ENCODE results near the gene PRKN. TPM values are rescaled to one million over a fixed set of nuclear protein-coding genes. Genes with fewer than 3 reads are reported as not detected.

The PRKN gene
- total and polyA plus RNA-seq, 4 experiments from 2014 or later = 0.50 to 5.3 (median 2.9) TPM

DNA sequence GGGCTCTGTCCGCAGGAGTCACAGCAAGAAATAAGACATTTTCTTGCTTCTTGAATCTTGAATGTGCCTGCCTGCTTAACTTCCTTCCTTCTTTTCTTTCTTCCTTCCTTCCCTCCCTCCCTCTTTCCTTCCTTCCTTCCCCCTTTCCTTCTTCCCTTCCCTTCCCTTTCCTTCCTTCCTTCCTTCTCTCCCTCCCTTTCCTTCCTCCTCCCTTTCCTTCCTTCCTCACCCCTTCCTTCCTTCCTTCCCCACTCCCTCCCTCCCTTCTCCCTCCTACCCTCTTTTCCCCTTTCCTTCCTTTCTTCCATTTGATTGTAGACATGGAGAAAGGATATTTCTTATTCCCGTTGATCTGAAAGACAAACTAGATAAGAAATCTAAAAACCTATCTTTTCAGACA, 1016.9 kb downstream of the PRKN start:
- Mint-ChIP-seq H3K4me3 (no peak overlapping the region), H3K27me3 (no peaks in the 10 kb centered on the region), H3K27ac (no peak overlapping the region), H3K36me3 (no peaks in the 10 kb centered on the region), H3K9me3 (peaks cover 0 to 7% (median 3%) of the 10 kb centered on the region in 8 donors), H3K4me1 (no peaks in the 10 kb centered on the region)
- Histone ChIP-seq H3K27ac (ENCODE audit: low read depth, low read length) (no peak overlapping the region), H3K9me3 (ENCODE audit: control insufficient read depth in 1 of 2, low read length in 2 of 2) (no peaks in the 10 kb centered on the region), H3K36me3 (ENCODE audit: insufficient read depth, low read length) (no peaks in the 10 kb centered on the region), H3K4me1 (ENCODE audit: insufficient read depth, low read length) (no peaks in the 10 kb centered on the region), H3K4me3 (ENCODE audit: low read length in 2 of 2) (no peak overlapping the region), H3K27me3 (ENCODE audit: insufficient read depth, low read length) (no peaks in the 10 kb centered on the region)
- intact Hi-C loops (cut with micrococcal nuclease) = no loop called here
- CTCF ChIA-PET (ENCODE audit: partially characterized antibody) = no interaction called here
- no peak for DNase-seq
- POLR2A ChIA-PET (ENCODE audit: partially characterized antibody) = no interaction called here

DNA sequence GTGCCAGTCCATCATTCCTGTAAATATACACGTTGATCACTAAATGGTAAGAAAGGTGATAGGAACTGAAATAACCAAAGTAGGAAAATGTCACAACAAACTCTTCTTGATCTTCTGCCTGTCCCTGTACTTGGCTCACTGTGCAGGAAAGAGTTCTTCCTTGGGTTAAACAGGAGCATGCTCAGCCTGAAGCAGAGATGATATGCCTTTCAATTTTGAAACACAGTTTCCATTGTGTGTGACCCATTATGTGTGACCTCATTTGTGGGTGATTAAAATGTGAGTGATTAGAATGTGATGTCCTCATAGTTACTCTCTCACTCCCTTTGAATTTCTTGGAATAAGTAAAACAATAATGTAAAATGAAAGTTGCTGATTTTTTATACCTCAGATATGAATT, 1026.5 kb downstream of the PRKN start:
- no peak for DNase-seq
- Mint-ChIP-seq H3K36me3 (no peaks in the 10 kb centered on the region), H3K9me3 (peaks cover 0 to 5% (median 0%) of the 10 kb centered on the region in 8 donors), H3K27me3 (no peaks in the 10 kb centered on the region), H3K4me1 (no peaks in the 10 kb centered on the region), H3K27ac (no peak overlapping the region), H3K4me3 (no peak overlapping the region)
- Histone ChIP-seq H3K4me3 (ENCODE audit: low read length in 2 of 2) (no peak overlapping the region), H3K4me1 (ENCODE audit: insufficient read depth, low read length) (no peaks in the 10 kb centered on the region), H3K9me3 (ENCODE audit: control insufficient read depth in 1 of 2, low read length in 2 of 2) (no peaks in the 10 kb centered on the region), H3K36me3 (ENCODE audit: insufficient read depth, low read length) (no peaks in the 10 kb centered on the region), H3K27ac (ENCODE audit: low read depth, low read length) (no peak overlapping the region), H3K27me3 (ENCODE audit: insufficient read depth, low read length) (no peaks in the 10 kb centered on the region)
- intact Hi-C loops (cut with micrococcal nuclease) = no loop called here
- POLR2A ChIA-PET (ENCODE audit: partially characterized antibody) = no interaction called here
- CTCF ChIA-PET (ENCODE audit: partially characterized antibody) = no interaction called here

DNA sequence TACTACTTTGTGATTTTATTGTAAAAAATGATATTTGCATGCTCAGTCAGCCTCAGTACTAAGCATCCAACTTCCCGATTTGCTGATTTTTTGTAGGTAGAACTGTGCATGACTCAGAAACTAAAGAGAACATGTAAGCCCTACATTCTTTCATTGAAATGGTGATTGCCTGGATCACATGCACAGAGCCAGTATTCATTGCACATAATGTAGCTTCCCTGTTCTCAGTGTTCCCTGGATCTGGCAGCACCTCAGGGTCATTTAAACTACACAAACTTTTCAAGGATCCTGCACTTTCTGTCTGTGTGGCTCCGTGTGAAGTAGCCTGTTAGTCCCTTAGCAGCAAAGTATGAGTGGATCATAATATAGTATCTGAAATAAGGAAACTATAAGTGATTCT, 1030.8 kb downstream of the PRKN start:
- Histone ChIP-seq H3K9me3 (ENCODE audit: control insufficient read depth in 1 of 2, low read length in 2 of 2) (no peaks in the 10 kb centered on the region), H3K36me3 (ENCODE audit: insufficient read depth, low read length) (no peaks in the 10 kb centered on the region), H3K27ac (ENCODE audit: low read depth, low read length) (no peak overlapping the region), H3K4me1 (ENCODE audit: insufficient read depth, low read length) (no peaks in the 10 kb centered on the region), H3K4me3 (ENCODE audit: low read length in 2 of 2) (no peak overlapping the region), H3K27me3 (ENCODE audit: insufficient read depth, low read length) (no peaks in the 10 kb centered on the region)
- intact Hi-C loops (cut with micrococcal nuclease) = no loop called here
- Mint-ChIP-seq H3K4me3 (no peak overlapping the region), H3K9me3 (peaks cover 0 to 3% (median 0%) of the 10 kb centered on the region in 8 donors), H3K36me3 (no peaks in the 10 kb centered on the region), H3K27me3 (no peaks in the 10 kb centered on the region), H3K4me1 (no peaks in the 10 kb centered on the region), H3K27ac (no peak overlapping the region)
- CTCF ChIA-PET (ENCODE audit: partially characterized antibody) = no interaction called here
- no peak for DNase-seq
- POLR2A ChIA-PET (ENCODE audit: partially characterized antibody) = no interaction called here

DNA sequence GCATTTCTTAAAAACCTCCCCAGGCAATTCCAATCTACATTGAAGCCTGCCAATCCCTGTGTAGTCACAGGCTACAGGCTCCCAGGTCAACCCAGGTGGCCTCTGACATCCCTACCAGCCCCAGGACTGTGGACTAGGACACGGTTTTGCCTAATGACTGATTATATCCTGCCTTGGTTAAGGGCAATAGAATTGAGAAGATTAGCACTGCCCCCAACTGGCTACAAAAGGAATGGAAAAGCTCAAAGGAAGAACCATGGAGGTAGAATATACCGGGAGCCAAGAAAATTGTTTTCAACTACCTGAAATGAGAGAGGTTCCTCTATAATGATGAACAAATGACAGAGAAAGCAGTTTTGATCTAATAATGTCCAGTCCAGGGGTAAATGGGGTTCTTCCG, 1032.6 kb downstream of the PRKN start:
- Mint-ChIP-seq H3K27ac (no peak overlapping the region), H3K36me3 (no peaks in the 10 kb centered on the region), H3K9me3 (peaks cover 0 to 1% (median 0%) of the 10 kb centered on the region in 8 donors), H3K27me3 (no peaks in the 10 kb centered on the region), H3K4me1 (no peaks in the 10 kb centered on the region), H3K4me3 (no peak overlapping the region)
- H3K36me3 ChIP-seq (ENCODE audit: insufficient read depth, low read length) = no peaks in the 10 kb centered on the region
- no peak overlapping the region for H3K27ac ChIP-seq (ENCODE audit: low read depth, low read length)
- H3K4me1 ChIP-seq (ENCODE audit: insufficient read depth, low read length) = no peaks in the 10 kb centered on the region
- ChIA-PET CTCF (ENCODE audit: partially characterized antibody) (interaction anchor here (1.5 kb wide), 1 partner anchor 302 kb away, joined by 3 read pairs; no protein-coding TSS in a partner anchor), POLR2A (ENCODE audit: partially characterized antibody) (no interaction called here)
- no peak for DNase-seq
- no peaks in the 10 kb centered on the region for H3K9me3 ChIP-seq (ENCODE audit: control insufficient read depth in 1 of 2, low read length in 2 of 2)
- H3K27me3 ChIP-seq (ENCODE audit: insufficient read depth, low read length) = no peaks in the 10 kb centered on the region
- intact Hi-C loops (cut with micrococcal nuclease) = loop anchor here (1.0 kb wide), 1 partner anchor 301 kb away; no protein-coding TSS in a partner anchor
- H3K4me3 ChIP-seq (ENCODE audit: low read length in 2 of 2) = no peak overlapping the region

DNA sequence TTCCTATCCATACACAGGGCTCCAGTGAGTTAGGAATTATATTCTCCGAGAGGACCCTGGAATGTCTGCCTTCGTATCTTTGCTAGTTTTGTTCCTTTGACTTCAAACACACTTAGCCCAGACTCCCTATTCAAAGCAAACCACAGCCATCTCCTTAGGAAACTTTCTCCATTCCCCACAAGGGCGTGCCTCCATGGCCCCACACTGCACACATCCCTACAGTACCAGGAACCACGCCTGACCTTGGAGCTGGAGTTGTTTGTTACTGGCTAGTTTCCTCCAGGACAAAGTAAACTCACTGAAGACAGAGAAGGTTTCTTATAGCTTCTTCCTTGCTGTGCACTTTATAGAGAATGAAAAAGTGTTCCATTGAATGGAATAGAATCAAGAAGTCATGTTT, 1040.9 kb downstream of the PRKN start:
- Mint-ChIP-seq H3K9me3 (no peaks in the 10 kb centered on the region), H3K27ac (no peak overlapping the region), H3K27me3 (no peaks in the 10 kb centered on the region), H3K4me3 (no peak overlapping the region), H3K4me1 (no peaks in the 10 kb centered on the region), H3K36me3 (no peaks in the 10 kb centered on the region)
- no peak overlapping the region for H3K27ac ChIP-seq (ENCODE audit: low read depth, low read length)
- no peaks in the 10 kb centered on the region for H3K36me3 ChIP-seq (ENCODE audit: insufficient read depth, low read length)
- no peaks in the 10 kb centered on the region for H3K4me1 ChIP-seq (ENCODE audit: insufficient read depth, low read length)
- POLR2A ChIA-PET (ENCODE audit: partially characterized antibody) = no interaction called here
- no peaks in the 10 kb centered on the region for H3K9me3 ChIP-seq (ENCODE audit: control insufficient read depth in 1 of 2, low read length in 2 of 2)
- H3K27me3 ChIP-seq (ENCODE audit: insufficient read depth, low read length) = no peaks in the 10 kb centered on the region
- no peak for DNase-seq
- no peak overlapping the region for H3K4me3 ChIP-seq (ENCODE audit: low read length in 2 of 2)
- intact Hi-C loops (cut with micrococcal nuclease) = no loop called here
- CTCF ChIA-PET (ENCODE audit: partially characterized antibody) = no interaction called here

GRCh38 chr6:161684731-161685475, 1042.7 kb downstream of the PRKN start:
- H3K27ac ChIP-seq (ENCODE audit: low read depth, low read length) = no peak overlapping the region
- intact Hi-C loops (cut with micrococcal nuclease) = no loop called here
- Mint-ChIP-seq H3K36me3 (no peaks in the 10 kb centered on the region), H3K4me3 (no peak overlapping the region), H3K27me3 (no peaks in the 10 kb centered on the region), H3K4me1 (no peaks in the 10 kb centered on the region), H3K9me3 (no peaks in the 10 kb centered on the region), H3K27ac (no peak overlapping the region)
- no peaks in the 10 kb centered on the region for H3K4me1 ChIP-seq (ENCODE audit: insufficient read depth, low read length)
- no peaks in the 10 kb centered on the region for H3K27me3 ChIP-seq (ENCODE audit: insufficient read depth, low read length)
- H3K4me3 ChIP-seq (ENCODE audit: low read length in 2 of 2) = no peak overlapping the region
- H3K9me3 ChIP-seq (ENCODE audit: control insufficient read depth in 1 of 2, low read length in 2 of 2) = no peaks in the 10 kb centered on the region
- ChIA-PET POLR2A (ENCODE audit: partially characterized antibody) (no interaction called here), CTCF (ENCODE audit: partially characterized antibody) (no interaction called here)
- no peak for DNase-seq
- no peaks in the 10 kb centered on the region for H3K36me3 ChIP-seq (ENCODE audit: insufficient read depth, low read length)

DNA sequence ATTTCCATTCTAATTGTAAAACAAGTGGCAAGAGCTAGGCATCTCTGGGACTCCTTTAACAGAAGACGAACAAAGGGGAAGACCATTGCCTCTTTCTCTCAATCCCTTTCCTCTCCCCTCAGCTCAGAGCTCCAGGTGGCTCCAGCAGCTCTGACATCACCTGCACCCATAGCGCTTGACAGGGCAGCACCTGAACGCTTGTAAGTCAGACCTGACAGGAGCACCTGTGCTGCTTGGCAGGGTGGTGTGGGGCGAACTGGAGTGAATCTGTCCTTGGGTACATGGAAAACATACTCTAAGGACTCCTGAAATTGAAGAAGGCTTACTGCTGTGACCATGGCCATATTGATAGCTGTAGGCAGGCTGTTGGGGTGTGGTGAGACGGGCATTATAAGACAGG, 1044.2 kb downstream of the PRKN start:
- Mint-ChIP-seq H3K4me3 (no peak overlapping the region), H3K4me1 (no peaks in the 10 kb centered on the region), H3K27ac (no peak overlapping the region), H3K36me3 (no peaks in the 10 kb centered on the region), H3K27me3 (no peaks in the 10 kb centered on the region), H3K9me3 (no peaks in the 10 kb centered on the region)
- ChIA-PET CTCF (ENCODE audit: partially characterized antibody) (no interaction called here), POLR2A (ENCODE audit: partially characterized antibody) (no interaction called here)
- Histone ChIP-seq H3K27me3 (ENCODE audit: insufficient read depth, low read length) (no peaks in the 10 kb centered on the region), H3K9me3 (ENCODE audit: control insufficient read depth in 1 of 2, low read length in 2 of 2) (no peaks in the 10 kb centered on the region), H3K27ac (ENCODE audit: low read depth, low read length) (no peak overlapping the region), H3K4me1 (ENCODE audit: insufficient read depth, low read length) (no peaks in the 10 kb centered on the region), H3K36me3 (ENCODE audit: insufficient read depth, low read length) (no peaks in the 10 kb centered on the region), H3K4me3 (ENCODE audit: low read length in 2 of 2) (no peak overlapping the region)
- no peak for DNase-seq
- intact Hi-C loops (cut with micrococcal nuclease) = no loop called here

- no peak overlapping the region for H3K27ac Mint-ChIP-seq
- DNase-seq = no peak
- H3K4me3 ChIP-seq (ENCODE audit: low read length in 2 of 2) = no peak overlapping the region
These were observed 1044.6 kb downstream of the PRKN start for GRCh38 chr6:161682982-161683381.

More at GRCh38 chr6:161682982-161683381, 1044.6 kb downstream of the PRKN start:
- Mint-ChIP-seq H3K36me3 (no peaks in the 10 kb centered on the region), H3K4me1 (no peaks in the 10 kb centered on the region), H3K27me3 (no peaks in the 10 kb centered on the region), H3K4me3 (no peak overlapping the region), H3K9me3 (no peaks in the 10 kb centered on the region)
- Histone ChIP-seq H3K27me3 (ENCODE audit: insufficient read depth, low read length) (no peaks in the 10 kb centered on the region), H3K9me3 (ENCODE audit: control insufficient read depth in 1 of 2, low read length in 2 of 2) (no peaks in the 10 kb centered on the region), H3K4me1 (ENCODE audit: insufficient read depth, low read length) (no peaks in the 10 kb centered on the region), H3K27ac (ENCODE audit: low read depth, low read length) (no peak overlapping the region), H3K36me3 (ENCODE audit: insufficient read depth, low read length) (no peaks in the 10 kb centered on the region)
- CTCF ChIA-PET (ENCODE audit: partially characterized antibody) = no interaction called here
- POLR2A ChIA-PET (ENCODE audit: partially characterized antibody) = no interaction called here
- intact Hi-C loops (cut with micrococcal nuclease) = no loop called here
